Astrocyte (in vitro differentiated cells and primary cell): ENCODE results near the gene SPATA20. TPM values are rescaled to one million over a fixed set of nuclear protein-coding genes. Genes with fewer than 3 reads are reported as not detected.

Experiments
- DNase-seq: peaks from one replicate; pipeline ENCODE4 v3.0.0-alpha.2; 2010; ENCODE audit warnings: low read depth
- FAIRE-seq: peaks from 2 replicates; lab custom pipeline; 2011; peaks lifted over from hg19 to GRCh38; lab: Jason Lieb, UNC
- H2AFZ ChIP-seq: 2 replicates; pipeline ENCODE4 v1.6.0; 2012; ENCODE audit warnings: low read depth, low read length, inconsistent platforms
- H3K27ac ChIP-seq: 2 replicates; pipeline ENCODE4 v1.5.1; 2011; ENCODE audit warnings: low read depth, low read length, inconsistent platforms
- H3K27me3 ChIP-seq: 2 replicates; pipeline ENCODE4 v1.6.0; 2011; ENCODE audit warnings: low read length, inconsistent platforms; ENCODE audit not compliant: insufficient read depth
- H3K36me3 ChIP-seq: 2 replicates; pipeline ENCODE4 v1.5.1; 2011; ENCODE audit warnings: low read length, inconsistent platforms; ENCODE audit not compliant: insufficient read depth
- H3K4me1 ChIP-seq: 2 replicates; pipeline ENCODE4 v1.5.1; 2011; ENCODE audit warnings: low read length, inconsistent platforms; ENCODE audit not compliant: insufficient read depth
- H3K4me2 ChIP-seq: 2 replicates; pipeline ENCODE4 v1.6.0; 2012; ENCODE audit warnings: low read length, inconsistent platforms
- H3K4me3 ChIP-seq: 2 replicates; pipeline ENCODE4 v1.5.1; 2011; ENCODE audit warnings: low read depth, mild to moderate bottlenecking, low read length, inconsistent platforms; ENCODE audit not compliant: insufficient read depth
- H3K79me2 ChIP-seq: 2 replicates; pipeline ENCODE4 v1.6.0; 2012; ENCODE audit warnings: mild to moderate bottlenecking, low read length, inconsistent platforms; ENCODE audit not compliant: insufficient read depth
- H3K9ac ChIP-seq: 2 replicates; pipeline ENCODE4 v1.6.0; 2012; ENCODE audit warnings: mild to moderate bottlenecking, low read length, inconsistent platforms
- H3K9me3 ChIP-seq: 2 replicates; pipeline ENCODE4 v1.5.1; 2012; ENCODE audit warnings: low read depth, mild to moderate bottlenecking, low read length, inconsistent platforms; ENCODE audit not compliant: insufficient read depth
- H4K20me1 ChIP-seq: 2 replicates; pipeline ENCODE4 v1.6.0; 2012; ENCODE audit warnings: low read length, inconsistent platforms; ENCODE audit not compliant: insufficient read depth
- H3K27ac Mint-ChIP-seq: one replicate; pipeline ENCODE4 v1.8.0; 2021; ENCODE audit warnings: mild to moderate bottlenecking, mixed read lengths; ENCODE audit not compliant: unreplicated experiment
- H3K27me3 Mint-ChIP-seq: one replicate; pipeline ENCODE4 v1.8.0; 2021; ENCODE audit warnings: low read depth, mixed read lengths; ENCODE audit not compliant: unreplicated experiment
- H3K36me3 Mint-ChIP-seq: one replicate; pipeline ENCODE4 v1.8.0; 2021; ENCODE audit warnings: low read depth, mixed read lengths; ENCODE audit not compliant: unreplicated experiment
- H3K4me1 Mint-ChIP-seq: one replicate; pipeline ENCODE4 v1.8.0; 2021; ENCODE audit warnings: low read depth, mixed read lengths; ENCODE audit not compliant: unreplicated experiment
- H3K4me3 Mint-ChIP-seq: one replicate; pipeline ENCODE4 v1.8.0; 2021; ENCODE audit warnings: mild to moderate bottlenecking, moderate library complexity, mixed read lengths; ENCODE audit not compliant: unreplicated experiment
- H3K9me3 Mint-ChIP-seq: one replicate; pipeline ENCODE4 v1.8.0; 2021; ENCODE audit warnings: mild to moderate bottlenecking, mixed read lengths; ENCODE audit not compliant: unreplicated experiment
- EZH2 ChIP-seq: IDR thresholded peaks from 2 replicates; pipeline ENCODE4 v1.6.1; 2012; ENCODE audit warnings: mild to moderate bottlenecking, low read length, inconsistent platforms; ENCODE audit not compliant: insufficient read depth
- total RNA-seq: library from RNA; stranded (reverse); gene quantifications from 2 replicates; pipeline ENCODE4 v1.2.1, GENCODE V29; 2021
- TF ChIP-seq, protein P1 (sequence below): IDR thresholded peaks from 2 replicates; pipeline ENCODE4 v1.5.1; 2011; ENCODE audit warnings: low read depth, mild to moderate bottlenecking, inconsistent platforms, low read length, moderate library complexity; ENCODE audit not compliant: insufficient read depth

The SPATA20 gene
- total RNA-seq, 1 donor from 2014 or later, result 32.0 TPM

DNA sequence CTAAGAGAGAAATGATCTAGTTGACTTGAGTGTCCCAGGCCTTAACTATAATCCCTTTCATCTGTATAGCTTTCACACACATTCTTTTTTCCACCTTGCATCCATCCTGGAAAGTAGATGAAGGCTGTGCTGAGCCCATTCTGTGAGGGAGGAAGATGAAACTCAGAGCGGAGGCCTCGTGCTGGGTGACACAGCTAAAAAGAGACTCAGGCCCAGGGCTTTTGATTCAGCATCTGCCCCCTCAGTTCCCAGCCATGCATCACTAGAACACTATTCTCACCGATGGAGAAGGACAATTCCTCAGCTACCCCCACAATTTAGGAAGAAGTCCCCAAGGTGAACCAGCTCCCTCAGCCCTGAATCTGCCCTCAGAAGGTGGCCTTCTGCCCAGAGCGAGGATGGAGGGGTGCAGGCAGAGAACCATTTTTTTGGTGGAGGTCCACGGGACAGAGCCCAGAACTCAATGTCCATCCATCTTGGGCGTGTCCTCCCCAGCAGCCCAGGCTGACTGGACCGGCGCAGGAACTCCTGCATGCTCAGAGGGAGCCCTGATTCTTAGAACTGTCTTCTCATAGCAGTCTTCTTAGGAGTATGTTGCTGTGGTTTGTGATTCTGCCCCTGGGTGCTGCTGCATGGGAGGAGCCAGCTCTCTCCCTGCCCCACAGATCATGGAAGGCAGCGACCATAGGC, 44.5 kb upstream of the SPATA20 start:
- DNase-seq (no peak), FAIRE-seq (no peak)
- H3K27me3 ChIP-seq, result no peaks in the 10 kb centered on the region
- no peak overlapping the region for H2AFZ ChIP-seq
- H4K20me1 ChIP-seq, result no peaks in the 10 kb centered on the region
- H3K4me3 ChIP-seq, result no peak overlapping the region
- peaks cover 1% of the 10 kb centered on the region for H3K4me1 ChIP-seq
- Mint-ChIP-seq H3K27ac (no peak overlapping the region), H3K4me1 (peaks cover 9% of the 10 kb centered on the region), H3K9me3 (no peaks in the 10 kb centered on the region), H3K36me3 (no peaks in the 10 kb centered on the region), H3K4me3 (no peak overlapping the region), H3K27me3 (peaks cover 13% of the 10 kb centered on the region)
- H3K4me2 ChIP-seq, result no peak overlapping the region
- H3K79me2 ChIP-seq, result no peaks in the 10 kb centered on the region
- TF ChIP-seq, protein P1, sequence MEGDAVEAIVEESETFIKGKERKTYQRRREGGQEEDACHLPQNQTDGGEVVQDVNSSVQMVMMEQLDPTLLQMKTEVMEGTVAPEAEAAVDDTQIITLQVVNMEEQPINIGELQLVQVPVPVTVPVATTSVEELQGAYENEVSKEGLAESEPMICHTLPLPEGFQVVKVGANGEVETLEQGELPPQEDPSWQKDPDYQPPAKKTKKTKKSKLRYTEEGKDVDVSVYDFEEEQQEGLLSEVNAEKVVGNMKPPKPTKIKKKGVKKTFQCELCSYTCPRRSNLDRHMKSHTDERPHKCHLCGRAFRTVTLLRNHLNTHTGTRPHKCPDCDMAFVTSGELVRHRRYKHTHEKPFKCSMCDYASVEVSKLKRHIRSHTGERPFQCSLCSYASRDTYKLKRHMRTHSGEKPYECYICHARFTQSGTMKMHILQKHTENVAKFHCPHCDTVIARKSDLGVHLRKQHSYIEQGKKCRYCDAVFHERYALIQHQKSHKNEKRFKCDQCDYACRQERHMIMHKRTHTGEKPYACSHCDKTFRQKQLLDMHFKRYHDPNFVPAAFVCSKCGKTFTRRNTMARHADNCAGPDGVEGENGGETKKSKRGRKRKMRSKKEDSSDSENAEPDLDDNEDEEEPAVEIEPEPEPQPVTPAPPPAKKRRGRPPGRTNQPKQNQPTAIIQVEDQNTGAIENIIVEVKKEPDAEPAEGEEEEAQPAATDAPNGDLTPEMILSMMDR, result no peak
- TF ChIP-seq EZH2, result no peak
- no peak overlapping the region for H3K9ac ChIP-seq
- H3K36me3 ChIP-seq, result no peaks in the 10 kb centered on the region
- H3K9me3 ChIP-seq, result no peaks in the 10 kb centered on the region
- no peak overlapping the region for H3K27ac ChIP-seq

DNA sequence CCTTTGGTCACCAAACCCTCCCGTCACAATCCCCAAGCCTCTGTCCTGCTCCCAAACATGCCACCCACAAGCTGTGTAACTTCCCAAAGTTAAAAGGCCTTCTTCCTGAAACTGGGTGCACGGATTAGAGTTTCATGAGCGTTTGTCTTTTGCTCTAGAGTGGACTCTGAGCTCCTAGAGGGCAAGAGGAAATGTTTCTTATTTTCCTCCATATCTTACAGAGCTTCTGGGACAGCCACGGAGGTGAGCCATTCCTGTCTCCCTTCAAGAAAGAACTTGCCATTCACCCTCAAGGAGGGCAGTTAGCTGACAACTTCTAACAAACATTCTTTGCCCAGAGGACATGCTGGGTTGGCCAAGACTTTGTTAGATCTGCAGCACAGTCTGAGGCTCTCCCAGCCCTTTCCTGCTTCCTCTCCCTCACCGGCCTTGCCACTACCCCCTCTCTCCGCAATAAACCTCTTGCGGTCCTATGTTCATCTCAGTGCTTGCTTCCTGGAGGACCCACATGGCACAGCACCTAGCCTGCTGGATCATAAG, 41.3 kb upstream of the SPATA20 start:
- no peaks in the 10 kb centered on the region for H3K36me3 Mint-ChIP-seq
- Histone ChIP-seq H3K4me2 (no peak overlapping the region), H3K79me2 (no peaks in the 10 kb centered on the region), H3K9me3 (no peaks in the 10 kb centered on the region), H3K27ac (no peak overlapping the region), H3K4me3 (no peak overlapping the region), H3K4me1 (peaks cover 7% of the 10 kb centered on the region), H3K36me3 (no peaks in the 10 kb centered on the region), H3K9ac (no peak overlapping the region), H4K20me1 (no peaks in the 10 kb centered on the region), H3K27me3 (no peaks in the 10 kb centered on the region), H2AFZ (no peak overlapping the region)
- no peak overlapping the region for H3K4me3 Mint-ChIP-seq
- DNase-seq, result no peak
- no peak for FAIRE-seq
- H3K9me3 Mint-ChIP-seq, result no peaks in the 10 kb centered on the region
- TF ChIP-seq, protein P1, result no peak
- TF ChIP-seq EZH2, result no peak
- no peak overlapping the region for H3K27ac Mint-ChIP-seq
- peaks cover 11% of the 10 kb centered on the region for H3K27me3 Mint-ChIP-seq
- peaks cover 11% of the 10 kb centered on the region for H3K4me1 Mint-ChIP-seq

DNA sequence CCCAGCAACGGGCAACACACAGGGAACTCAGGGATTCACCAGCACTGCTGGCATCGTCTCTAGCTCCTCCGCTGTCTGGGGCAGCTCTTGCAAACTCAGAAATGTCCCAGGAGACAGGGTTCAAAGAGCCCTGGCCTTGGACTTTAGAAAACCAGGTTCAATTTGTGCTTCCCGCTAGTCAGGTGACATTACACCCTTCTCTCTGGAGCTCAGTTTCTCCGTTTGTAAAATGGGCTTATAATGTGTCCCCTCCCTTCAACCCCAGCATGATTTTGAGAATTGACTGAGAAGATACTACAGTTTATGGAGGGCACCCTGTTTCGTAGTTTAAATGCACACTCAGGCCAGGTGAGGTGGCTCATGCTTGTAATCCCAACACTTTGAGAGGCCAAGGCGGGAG, 40.7 kb upstream of the SPATA20 start:
- no peaks in the 10 kb centered on the region for H3K36me3 Mint-ChIP-seq
- Histone ChIP-seq H3K9ac (no peak overlapping the region), H4K20me1 (no peaks in the 10 kb centered on the region), H3K4me3 (no peak overlapping the region), H3K4me1 (peaks cover 7% of the 10 kb centered on the region), H3K27ac (no peak overlapping the region), H2AFZ (no peak overlapping the region), H3K27me3 (no peaks in the 10 kb centered on the region), H3K79me2 (no peaks in the 10 kb centered on the region), H3K36me3 (no peaks in the 10 kb centered on the region), H3K4me2 (no peak overlapping the region), H3K9me3 (no peaks in the 10 kb centered on the region)
- DNase-seq (no peak), FAIRE-seq (no peak)
- H3K27ac Mint-ChIP-seq, result no peak overlapping the region
- no peak overlapping the region for H3K4me3 Mint-ChIP-seq
- H3K9me3 Mint-ChIP-seq, result no peaks in the 10 kb centered on the region
- TF ChIP-seq, protein P1, result no peak
- TF ChIP-seq EZH2, result no peak
- H3K4me1 Mint-ChIP-seq, result peaks cover 16% of the 10 kb centered on the region
- H3K27me3 Mint-ChIP-seq, result peaks cover 11% of the 10 kb centered on the region
